Medulla oblongata (tissue), 1 donor: Measurements from ENCODE around the gene SCFD2.
"Not testable (repeated sequence)": the region's sequence is repeated elsewhere in the genome, so short reads cannot be mapped to it uniquely, and the experiment has no call there.

Experiments
- DNase-seq: peaks from one replicate; pipeline ENCODE4 v3.0.0-alpha.2; 2015; ENCODE audit errors: extremely low spot score

SCFD2 gene

DNA sequence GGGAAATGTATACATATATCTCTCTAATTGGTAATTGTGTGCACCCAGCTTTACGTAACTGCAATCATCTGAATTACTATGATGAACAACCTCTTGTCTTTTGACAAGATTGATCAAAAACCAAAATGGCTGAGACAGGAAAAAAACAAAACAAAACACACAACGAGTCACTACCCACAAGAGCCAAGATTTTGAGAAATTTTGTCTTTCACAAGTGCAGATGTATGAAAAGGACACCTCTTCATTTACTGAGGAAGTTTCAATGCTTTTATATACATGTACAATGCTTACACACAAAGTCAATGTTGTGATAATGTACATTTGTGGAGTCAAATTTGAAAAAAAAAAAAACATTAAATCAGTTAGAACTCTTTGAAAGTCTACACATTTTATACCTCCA, 224.6 kb downstream of the SCFD2 start:
- DNase-seq, result no peak

DNA sequence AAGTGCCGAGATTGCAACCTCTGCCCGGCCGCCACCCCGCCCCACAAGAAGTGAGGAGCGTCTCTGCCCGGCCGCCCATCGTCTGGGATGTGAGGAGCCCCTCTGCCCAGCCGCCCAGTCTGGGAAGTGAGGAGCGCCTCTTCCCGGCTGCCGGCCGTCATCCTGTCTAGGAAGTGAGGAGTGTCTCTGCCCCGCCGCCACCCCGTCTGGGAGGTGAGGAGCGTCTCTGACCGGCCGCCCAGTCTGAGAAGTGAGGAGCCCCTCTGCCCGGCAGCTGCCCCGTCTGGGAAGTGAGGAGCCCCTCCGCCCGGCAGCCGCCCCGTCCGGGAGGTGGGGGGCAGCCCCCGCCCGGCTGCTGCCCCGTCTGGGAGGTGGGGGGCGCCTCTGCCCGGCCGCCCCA, 226.6 kb downstream of the SCFD2 start:
- DNase-seq, result not testable (repeated sequence)

GRCh38 chr4:53137468-53137867, 228.4 kb downstream of the SCFD2 start:
- no peak for DNase-seq

DNA sequence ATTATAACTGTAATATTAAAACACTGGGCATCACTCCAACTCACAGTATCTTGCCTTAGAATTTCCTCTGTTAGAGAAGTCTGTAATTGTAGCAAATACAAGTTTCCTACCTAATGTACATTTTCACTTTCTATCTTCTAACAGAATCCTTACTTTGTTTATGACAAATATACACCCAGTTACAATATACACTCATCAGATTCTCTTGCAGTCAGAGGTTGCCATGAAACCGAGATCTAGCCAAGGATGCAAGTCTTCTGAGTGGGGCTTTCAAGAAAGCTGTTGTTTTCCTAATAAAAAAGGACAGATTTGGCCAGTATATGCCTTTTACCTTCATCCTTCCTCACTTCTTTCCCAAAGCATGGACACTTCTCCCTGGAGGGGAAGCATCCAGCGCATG, 228.9 kb downstream of the SCFD2 start:
- DNase-seq, result no peak

DNA sequence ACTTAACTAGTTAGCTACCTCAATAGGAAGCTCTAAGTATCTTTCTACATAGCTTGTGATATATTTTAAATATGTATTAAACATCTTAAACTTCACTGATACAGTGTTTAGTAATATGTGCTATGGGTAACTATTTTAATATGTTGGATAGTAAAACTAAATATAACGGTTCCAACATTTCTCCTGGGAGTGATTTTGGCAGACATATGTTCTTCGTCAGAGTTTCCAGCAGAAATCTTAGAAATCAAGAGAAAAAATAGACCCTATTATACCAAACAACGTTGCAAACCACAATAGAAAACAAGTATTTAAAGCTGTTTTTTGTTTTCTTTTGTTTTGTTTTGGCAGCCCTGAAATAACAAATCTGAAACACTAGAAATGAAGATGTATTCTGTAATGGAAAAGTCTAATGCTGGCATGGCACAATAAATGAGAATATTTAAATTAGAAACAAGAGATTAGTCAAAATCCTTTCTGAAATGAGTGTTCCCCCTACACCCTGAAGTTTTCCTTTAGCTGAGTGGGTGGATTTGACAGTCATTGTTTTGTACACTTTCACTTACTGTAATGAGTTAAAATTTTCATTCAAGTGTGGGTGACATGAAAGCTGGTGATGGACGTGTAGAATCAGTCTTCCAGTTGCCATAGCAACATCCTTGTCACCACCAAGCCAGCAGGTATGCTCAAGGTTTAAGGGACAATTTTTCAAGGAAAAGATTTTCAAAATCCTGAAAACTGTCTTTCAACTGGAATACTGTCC, 233.5 kb downstream of the SCFD2 start:
- no peak for DNase-seq

DNA sequence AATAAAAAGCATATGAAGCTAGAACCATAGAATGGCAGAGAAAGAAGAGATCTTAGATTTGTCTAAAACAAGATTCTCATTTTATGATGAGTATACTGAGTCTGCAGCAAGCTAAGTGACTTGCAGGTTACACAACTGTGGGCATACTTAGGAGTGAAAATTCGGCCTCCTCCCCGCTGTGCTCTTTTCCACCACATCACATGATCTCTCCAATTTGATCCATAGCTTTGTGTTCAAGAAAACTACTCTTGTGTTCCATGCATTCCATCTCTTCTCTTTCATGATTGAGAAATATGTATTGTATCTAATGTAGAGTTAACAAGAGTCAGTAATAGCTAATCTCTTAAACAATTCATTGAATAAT, 234.3 kb downstream of the SCFD2 start:
- no peak for DNase-seq

DNA sequence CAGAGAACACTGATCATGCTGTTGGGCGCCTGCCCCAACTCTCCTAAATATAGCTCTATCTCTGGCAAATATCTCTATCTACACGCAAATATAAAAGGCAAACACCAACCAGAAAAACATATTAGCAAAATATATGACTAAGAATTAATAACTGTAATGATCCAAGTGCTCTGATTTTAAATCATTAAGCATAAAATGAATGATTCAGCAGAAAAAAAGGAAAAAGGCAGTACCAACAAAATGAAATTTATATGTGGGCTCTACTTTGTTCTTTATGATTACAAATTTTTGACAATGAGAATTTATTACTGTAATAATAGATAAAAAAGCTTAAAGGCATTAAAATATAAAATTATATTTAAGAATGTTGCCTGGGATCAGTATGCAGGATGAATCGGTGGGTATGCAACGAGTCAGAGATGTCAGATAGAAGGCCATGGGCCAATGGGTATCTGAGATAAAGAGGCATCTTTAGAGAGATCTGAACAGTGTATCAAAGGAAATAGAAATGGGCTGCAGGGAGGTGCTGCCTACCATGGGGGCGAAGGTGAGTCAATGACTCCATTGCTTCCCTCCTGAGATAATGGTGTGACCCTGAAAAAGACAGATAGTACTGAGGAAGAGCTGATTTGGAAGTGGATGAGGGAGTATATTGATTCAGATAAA, 234.8 kb downstream of the SCFD2 start:
- DNase-seq, result no peak

DNA sequence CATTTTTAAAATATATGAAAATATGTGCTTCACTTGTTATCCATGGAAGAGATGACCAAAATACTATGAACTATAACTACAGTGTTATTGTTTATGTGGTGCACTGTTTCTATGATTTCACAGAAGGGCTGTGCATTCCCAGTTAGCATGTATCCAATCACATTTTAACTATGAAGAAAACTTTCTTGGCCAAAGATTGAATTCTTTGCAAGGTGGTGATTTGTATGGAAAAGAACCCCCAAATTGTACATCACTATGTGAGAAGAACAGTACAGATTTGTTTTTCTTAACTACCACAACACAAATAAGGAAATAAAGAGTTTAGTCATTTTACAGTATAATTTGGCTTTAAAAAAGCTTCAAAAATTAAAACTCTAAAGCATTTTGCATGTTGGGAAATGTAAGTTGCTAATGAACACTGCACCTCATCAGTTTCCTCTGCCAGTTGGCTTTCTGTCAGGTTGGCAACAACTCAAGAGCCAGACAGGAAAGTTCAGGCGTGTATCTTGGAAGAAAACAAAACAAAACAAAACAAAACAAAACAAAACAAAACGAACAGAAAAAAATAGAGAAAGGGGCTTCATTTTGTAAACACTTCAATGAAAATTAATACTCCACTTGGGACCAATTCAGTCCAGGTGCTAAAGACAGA, 237.0 kb downstream of the SCFD2 start:
- DNase-seq, result peak; percentile 26

DNA sequence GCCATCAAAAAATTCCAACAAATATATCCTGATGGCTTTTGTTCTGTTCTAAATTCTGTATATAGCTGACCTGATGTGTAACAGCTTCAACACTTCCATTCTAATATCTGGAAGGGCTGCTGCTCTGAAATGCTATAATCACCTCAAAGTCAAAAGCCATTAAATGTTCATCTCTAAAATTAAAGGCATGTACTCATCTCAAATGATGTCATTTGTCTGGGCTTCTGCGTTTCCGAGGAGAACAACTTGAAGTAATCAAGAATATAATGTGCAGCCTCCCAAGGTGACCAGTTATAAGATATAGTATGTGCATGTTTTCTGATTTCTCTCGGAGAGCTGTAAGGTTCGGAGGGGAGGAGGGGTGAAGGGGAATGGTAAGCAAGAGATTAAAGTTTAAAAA, 237.6 kb downstream of the SCFD2 start:
- DNase-seq, result no peak

- DNase-seq, result no peak
These were observed 238.5 kb downstream of the SCFD2 start for GRCh38 chr4:53127365-53127764.

- DNase-seq, result no peak
These were observed 239.8 kb downstream of the SCFD2 start for GRCh38 chr4:53126099-53126498.

DNA sequence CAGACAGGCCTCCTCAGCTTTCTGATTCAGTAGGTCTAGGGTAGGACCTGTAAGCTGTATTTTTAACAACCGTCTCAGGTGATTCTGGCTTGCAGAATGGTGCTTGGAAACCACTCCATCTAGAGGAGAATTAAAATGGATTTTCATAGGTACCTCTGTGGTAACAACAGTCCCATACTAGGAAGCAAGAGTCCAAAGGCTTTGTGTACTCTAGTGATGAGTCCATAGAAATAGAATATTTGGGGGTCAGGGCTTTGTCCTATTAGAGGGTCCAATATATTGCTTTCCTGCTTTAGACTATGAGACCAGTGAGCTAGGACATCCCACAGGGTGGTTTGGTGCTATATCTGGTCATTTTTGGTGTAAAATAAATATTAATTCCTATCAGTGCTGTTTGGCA, 242.0 kb downstream of the SCFD2 start:
- DNase-seq, result no peak

DNA sequence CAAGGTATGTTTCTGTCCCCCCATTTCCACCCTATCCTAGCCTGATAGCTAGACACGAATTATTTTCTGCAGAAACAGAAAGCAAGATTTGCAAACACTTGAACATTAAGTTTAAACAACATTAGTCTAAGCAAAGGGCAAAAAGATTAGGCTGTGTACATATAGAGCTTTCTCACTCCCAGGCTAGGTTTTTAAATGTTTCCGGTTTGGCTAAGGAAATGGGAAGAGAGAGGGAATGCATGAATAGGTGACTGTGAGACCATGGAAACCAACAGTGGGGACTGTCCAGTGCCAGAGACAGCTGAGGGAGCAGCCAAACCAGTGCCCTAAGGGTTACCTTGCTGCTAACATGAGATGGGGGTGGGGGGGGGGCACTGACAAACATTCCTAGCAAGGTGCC, 242.7 kb downstream of the SCFD2 start:
- DNase-seq, result no peak

GRCh38 chr4:53122280-53123116, 243.4 kb downstream of the SCFD2 start:
- peak; percentile 47 for DNase-seq

DNA sequence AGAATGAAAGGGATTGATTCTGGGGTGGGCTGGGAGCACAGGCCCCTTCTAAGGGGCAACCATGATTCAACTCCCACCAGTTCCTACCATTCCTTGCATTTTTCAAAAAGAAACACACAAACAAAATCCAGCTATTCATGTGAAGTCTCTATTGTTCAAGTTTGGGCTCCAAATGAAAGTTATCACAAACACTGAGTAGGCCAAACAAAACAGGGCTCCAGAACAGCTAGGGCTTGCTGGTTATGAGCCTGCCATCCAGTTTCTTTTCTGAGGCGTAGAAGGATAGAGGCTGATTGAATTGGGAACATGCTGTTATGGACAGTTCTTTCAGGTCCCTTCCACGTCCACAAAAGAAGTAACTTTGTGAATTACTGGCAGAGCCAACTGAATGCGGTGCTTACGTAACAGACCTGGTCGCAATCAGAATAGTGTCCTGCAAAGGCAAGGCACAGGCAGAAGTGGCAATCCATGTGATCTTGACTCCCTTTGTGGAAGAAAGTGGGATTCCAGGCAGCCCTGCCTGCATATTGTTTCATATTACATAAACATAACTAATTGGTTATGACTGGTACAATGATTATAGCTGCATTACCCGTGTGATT, 244.5 kb downstream of the SCFD2 start:
- peak; percentile 32 for DNase-seq

DNA sequence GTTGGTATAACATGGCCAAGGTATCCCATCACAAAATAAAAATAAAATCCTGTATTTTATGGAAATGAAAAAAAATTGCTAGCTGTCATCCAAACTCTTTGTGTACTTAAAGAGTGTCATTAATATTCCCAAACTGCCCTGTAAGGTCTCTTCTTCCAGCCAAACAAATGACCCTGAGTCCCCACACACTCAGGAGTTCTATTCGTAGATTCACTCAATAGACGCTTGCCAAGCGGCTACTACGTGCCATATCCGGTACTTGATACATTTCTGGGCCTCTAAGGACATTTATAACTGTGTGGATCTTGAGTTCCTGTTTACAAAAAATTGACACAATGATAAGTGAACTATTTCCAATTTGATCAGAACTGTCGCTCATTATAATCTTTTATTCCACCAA, 245.1 kb downstream of the SCFD2 start:
- DNase-seq, result no peak

- peak; percentile 19 for DNase-seq
These were observed 246.2 kb downstream of the SCFD2 start for GRCh38 chr4:53119680-53120079.

- no peak for DNase-seq
These were observed 247.2 kb downstream of the SCFD2 start for GRCh38 chr4:53118676-53119075.

- DNase-seq, result no peak
These were observed 248.9 kb downstream of the SCFD2 start for GRCh38 chr4:53116954-53117353.

GRCh38 chr4:53113431-53114225, 252.2 kb downstream of the SCFD2 start:
- DNase-seq, result no peak

GRCh38 chr4:53105313-53105712, 260.5 kb downstream of the SCFD2 start:
- DNase-seq, result no peak
